ENCODE data around the gene B4GALT4.

DNA sequence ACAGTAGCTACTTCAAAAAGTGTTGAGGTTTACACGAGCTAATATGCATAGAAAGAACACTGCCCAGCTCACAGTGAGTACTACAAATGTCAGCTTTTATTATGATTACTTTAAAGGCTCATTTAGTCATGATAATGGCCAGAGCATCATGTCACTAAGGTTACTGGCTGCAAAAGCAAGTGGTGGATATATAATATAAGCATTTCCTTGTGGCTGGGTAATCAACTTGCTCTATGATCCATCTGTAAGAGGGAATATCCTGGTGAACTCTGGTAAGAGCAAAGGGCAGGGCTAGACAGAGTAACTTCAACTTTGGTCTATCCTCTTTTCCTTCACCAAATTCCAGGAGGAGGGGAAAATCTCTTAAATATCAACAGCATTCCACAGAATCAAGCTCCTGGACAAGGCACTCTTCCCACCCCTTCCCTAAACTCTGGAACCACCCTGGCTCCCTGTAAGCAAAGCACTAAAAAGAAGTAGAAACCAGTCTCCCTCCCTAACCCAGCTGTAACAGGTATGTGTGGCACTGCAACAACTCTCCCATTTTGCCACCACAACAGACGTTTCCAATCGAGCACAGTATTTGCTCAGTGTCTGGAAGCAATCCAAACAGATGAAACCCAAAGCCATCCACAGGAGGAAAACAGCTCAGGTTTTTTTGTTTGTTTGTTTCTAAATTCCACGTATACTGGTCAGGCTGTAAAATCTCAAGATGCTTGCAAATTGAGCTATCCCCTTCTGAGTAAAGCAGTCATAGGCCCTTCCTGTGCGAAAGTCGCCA, 13.4 kb downstream of the B4GALT4 start:
- TF ChIP-seq ZFP30 (CRISPR knock-in tag; IDR thresholded peaks at IDR 0.05) (no peak), ARNTL (CRISPR knock-in tag; IDR thresholded peaks at IDR 0.05; ENCODE audit: borderline replicate concordance, low read depth) (no peak)
